ENCODE measurements around the gene ROCK2.
"Not testable (repeated sequence)": the region's sequence is repeated elsewhere in the genome, so short reads cannot be mapped to it uniquely, and the experiment has no call there.

Gene ROCK2

DNA sequence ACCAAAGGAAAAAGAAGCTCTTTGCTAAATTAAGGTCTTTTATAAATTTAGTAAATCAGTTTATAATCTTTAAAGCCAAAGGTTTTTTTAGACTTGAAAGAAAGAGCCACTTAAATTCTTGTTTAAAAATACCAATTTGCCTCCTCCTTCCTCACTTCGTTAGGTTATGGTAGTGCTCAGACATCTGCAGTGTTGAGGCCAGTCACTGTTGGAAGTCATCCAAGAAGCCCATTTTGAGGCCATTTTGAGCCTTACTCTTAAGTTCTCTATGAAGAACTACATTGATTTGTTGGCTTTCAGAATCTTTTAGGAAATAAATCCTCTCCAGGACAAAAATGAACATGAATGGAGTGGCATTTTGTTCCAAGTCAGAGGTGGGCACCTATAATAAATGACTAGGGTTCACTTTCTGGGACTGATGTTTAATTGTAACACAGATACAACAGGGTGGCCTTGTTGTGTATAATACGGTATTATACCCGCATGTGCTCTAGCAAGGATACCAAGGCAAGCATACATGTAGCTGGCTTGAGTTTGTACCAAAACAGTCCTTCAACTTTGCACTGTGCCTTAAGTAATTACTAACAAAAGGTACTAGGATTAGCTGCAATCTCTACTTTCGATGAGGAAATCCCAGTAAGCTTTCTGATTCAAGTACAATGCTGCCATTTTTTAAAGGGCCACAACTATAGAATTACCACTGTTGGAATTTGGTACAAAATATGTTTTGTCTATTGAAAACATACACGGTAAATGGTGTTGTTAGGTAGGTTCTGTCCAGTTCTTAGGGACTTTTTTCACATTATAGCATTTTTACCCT is 166.4 kb downstream of the ROCK2 start:
- DNase-seq (ENCODE audit: low spot score): no peak

DNA sequence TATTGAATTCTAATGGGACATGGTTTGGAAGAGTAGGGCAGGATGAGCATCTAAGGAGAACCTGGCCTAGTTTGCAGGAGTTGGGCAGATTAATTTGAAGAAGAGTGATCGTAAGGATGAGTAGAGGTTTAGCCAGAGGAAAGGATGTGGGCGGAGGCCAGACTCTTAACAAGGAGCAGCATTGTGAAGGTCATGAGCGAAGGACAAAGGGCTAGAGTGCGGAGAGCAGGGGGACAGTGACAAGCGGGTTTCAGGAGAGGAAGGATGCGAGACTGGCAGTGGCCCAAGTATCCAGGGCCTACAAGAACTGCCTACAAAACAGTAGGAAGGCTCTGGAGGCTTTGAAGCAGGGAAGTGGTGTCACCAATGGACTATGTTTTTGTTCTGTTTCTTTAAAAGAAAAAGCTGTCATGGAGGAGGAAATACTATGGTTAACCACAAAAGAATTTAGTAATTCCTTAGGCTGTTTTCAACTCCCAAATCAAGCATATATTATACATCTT is 169.1 kb downstream of the ROCK2 start:
- no peak for DNase-seq (ENCODE audit: low spot score)

DNA sequence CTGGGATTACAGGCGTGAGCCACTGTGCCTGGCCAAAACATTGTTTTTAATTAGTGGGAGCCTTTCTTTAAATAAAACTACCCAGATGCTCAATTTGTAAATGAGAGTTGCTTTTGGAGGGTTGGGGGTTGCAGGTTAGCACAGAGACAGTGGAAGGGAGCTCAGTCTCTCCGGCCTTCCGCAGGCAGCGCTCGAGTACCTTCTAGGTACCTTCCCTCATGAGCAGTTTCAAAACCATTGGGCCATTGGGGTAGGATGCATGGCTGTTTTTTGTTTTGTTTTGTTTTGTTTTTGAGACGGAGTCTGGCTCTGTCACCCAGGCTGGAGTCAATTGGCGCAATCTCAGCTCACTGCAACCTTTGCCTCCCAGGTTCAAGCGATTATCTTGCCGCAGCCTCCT is 170.2 kb downstream of the ROCK2 start:
- no peak for DNase-seq (ENCODE audit: low spot score)

DNA sequence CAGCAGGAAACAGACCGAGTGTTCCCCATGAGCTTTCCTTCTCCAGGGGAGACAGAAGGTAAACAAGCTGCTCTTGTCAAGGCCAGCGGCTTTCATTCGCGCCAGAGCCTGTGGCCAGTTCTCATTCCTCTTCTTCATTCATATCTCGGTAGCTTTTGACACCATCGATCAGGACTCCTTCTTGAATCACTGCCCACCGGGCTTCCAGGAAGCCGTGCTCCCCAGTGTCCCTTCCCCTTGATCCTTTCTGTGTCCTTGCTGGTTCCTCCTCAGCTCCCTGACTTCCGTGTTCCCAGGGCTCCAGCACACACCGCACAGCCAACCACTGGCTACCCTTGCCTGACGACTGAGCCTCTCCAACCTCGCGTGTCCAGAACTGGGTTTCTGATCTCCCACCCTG is 175.1 kb downstream of the ROCK2 start:
- no peak for DNase-seq (ENCODE audit: low spot score)

DNA sequence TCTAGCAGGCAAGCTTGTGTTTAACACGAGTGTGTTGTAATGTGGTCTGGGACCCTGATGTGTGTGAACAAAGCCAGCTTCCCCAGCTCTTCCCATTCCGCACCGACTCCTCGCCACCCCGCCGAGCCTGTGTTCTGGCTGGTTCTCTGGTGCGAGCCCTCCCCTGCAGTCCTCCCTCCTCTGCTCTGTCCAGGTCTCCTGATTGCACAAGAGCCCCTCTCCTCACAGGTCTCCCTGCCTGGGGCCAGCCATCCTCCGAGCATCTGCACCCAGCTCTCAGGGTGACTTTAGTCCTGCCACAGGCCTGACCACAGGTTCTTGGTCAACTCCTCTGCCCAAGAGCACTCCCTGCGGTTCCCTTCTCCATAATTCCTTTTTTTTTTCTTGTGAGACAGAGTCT is 175.9 kb downstream of the ROCK2 start:
- DNase-seq (ENCODE audit: low spot score): no peak

DNA sequence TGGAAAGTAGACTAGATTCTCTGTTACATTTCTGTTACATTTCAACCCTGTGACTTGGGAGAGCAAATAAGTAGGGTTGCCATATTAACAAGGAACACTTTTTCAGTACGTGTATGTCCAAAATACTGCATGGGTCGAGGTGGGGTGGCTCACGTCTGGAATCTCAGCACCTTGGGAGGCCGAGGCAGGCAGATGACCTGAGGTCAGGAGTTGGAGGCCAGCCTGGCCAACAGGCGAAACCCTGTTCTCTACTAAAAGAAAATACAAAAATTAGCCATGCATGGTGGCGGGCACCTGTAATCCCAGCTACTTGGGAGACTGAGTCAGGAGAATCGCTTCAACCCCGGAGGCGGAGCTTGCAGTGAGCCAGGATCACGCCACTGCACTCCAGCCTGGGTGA is 178.0 kb downstream of the ROCK2 start:
- DNase-seq (ENCODE audit: low spot score): no peak

DNA sequence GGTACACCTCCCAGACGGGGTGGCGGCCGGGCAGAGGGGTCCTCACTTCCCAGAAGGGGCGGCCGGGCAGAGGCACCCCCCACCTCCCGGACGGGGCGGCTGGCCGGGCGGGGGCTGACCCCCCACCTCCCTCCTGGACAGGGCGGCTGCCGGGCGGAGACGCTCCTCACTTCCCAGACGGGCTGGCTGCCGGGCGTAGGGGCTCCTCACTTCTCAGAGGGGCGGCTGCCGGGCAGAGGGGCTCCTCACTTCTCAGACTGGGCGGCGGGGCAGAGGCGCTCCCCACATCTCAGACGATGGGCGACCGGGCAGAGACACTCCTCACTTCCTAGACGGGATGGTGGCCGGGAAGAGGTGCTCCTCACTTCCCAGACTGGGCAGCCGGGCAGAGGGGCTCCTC is 179.4 kb downstream of the ROCK2 start:
- not testable (repeated sequence) for DNase-seq (ENCODE audit: low spot score)

DNA sequence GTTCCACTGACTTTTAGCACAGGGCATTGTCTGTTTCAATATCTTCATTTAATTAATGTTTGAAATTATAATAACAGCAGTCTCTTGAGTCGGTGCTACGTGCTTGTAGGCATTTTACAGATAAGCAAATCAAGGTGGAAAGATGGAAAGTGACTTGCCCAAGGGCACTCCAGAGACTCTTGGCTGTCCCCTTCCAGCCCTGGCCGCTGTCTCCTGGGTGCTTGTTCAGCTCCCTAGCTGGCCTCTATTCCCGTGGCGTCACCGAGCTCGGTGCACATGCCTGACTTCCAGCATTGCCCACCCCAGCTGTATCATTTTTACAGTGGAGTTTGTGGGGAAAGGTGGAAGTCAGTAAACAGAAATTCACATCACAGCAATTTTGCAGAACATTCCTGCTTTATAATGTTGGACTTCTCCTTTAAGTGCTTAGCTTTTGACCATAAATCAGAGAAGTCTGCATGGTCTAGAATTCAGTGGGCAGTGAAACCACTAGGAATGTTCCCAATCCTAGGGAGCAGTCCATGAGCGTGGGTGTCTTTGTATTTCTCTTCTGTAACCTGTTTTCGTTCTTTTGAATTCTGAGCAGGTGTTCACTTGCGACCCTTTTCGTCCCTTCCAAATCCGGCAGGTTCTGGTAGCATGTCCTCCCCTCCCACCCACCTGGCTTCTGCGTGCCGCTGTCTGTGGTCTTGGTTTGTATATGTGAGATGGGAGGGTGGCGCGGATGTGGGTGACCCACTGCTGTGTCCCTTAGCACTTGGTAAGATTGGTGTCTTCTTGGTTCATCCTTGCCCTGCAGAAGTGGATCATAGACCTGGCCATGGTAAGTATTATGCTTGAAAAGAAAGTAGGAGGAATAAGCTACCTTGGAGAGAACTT is 180.8 kb downstream of the ROCK2 start:
- no peak for DNase-seq (ENCODE audit: low spot score)

DNA sequence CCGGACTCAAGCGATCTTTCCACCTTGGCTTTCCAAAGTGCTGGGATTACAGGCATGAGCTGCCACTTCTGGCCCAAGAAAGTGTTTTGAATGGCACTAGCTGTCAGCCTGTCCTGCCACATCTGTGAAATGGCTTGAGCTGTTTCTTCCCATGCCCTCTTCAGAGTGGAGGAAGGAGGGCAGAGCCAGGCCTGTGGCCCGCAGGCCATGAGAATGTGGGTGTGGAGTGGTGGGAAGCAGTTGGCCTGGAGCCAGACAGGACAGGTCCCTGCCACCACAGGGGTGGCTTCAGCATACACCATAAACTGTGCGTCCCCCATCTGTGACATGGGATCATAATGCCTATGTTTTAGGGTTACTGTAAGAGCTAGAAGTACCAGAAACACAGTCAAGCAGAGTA is 182.7 kb downstream of the ROCK2 start:
- DNase-seq (ENCODE audit: low spot score): no peak

DNA sequence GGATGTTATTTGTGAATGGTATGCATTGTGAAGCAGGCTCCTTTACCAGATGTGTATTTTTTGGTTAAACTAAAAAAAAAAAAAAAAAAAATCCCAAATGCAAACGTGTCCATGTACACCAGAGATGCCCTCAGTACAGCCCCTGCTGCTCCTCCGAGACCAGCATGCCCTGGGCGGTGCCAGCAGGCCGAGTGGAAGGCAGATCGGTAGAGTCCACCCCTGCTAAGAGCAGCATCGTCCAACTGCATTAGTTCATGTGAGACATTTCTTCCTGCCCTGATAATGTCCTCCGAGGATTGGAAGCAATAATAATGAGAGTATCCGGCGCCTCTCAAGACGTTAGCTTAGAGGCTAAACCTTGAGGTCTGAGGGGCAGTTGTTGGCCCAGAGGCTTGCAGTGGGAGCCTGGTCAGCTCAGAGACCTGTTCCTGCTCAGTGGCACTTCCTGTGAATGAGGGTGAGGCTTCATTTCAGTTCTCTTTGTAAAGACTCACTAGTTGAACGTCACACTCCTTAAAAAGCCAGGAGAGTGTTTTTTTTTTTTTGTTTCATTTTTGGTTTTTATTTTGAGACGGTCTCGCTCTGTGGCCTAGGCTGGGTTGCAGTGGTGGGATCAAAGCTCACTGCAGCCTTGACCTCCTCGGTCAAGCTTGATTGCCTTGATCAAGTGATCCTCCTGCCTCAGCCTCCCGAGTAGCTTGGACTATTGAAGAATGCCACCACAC is 183.5 kb downstream of the ROCK2 start:
- DNase-seq (ENCODE audit: low spot score): peak; percentile 6

DNA sequence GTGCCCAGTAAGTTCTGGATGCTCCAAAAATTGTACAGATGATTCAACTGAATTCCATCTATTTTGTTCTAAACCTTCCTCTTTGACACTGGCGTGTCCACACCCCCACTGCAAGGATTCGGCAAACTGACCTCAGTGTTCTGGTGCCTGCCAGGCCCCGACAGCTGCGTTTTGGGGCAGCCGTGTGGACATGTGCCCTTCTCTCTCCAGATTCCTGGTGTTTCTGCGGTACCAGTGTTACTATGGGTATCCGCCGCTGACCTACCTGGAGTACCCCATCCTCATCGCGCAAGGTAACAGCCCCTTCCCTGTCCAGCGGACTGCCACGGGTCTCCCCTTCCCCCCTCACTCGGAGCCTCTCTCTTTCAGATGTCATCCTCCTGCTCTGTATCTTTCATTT is 184.2 kb downstream of the ROCK2 start:
- DNase-seq (ENCODE audit: low spot score): no peak

DNA sequence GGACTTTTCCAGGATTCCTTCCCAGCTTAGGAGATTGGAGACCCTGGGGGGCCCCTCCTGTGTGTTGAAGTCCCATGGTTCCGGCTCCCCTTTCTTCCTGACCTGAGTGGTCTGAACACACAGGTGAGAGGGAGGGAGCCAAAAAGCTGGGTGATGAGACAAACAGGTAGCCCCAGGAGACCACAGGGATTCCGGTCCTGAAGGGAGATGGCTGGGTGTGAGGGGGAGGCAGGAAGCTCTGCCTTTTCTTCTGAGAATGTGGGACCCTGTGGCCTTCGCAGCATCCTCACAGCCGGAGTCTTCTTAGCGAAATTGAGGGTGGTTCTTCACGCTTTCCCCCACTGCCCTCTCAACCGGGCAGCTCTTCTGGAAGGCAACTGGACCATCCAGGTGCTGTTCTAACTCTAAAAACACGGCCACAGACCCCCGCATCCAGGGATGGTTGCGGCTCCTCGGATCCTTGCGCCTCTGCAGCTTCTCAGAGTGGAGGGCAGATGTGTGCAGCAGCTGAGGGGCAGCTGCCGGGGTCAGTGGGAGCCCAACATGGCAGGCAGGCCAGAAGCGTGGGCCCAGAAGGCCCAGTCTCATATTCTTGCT is 184.8 kb downstream of the ROCK2 start:
- no peak for DNase-seq (ENCODE audit: low spot score)

DNA sequence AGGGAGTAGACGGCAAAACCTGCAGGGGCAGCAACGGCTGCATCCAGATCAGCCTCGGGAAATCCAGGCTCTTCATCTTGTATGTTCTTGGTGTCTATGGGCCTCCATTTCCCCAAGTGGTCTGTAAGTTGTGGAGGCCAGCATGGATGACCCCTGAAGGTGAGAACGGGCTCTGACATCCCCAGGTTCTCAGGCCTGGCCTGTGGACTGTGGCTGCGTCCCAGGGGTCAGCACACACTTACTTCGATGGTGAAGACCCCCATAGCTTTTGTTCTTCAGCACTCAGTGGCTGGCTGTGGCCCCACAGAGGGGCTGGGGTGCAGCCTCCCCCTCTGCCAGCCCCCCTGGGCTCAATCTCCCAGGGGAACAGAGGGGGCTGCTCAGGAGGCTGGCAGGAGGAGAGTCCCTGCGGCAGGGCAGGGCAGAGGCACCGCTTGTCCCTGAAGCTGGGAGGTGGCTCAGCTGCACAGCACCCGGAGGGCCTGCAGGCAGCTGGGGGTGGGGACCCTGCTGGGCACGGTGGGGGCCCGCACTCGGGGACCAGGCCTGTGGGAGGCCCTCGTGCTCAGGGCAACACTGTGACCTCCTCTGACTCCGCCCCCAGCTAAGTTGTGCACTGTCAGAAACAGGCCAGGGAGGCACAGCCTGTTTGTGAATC is 185.4 kb downstream of the ROCK2 start:
- DNase-seq (ENCODE audit: low spot score): no peak

DNA sequence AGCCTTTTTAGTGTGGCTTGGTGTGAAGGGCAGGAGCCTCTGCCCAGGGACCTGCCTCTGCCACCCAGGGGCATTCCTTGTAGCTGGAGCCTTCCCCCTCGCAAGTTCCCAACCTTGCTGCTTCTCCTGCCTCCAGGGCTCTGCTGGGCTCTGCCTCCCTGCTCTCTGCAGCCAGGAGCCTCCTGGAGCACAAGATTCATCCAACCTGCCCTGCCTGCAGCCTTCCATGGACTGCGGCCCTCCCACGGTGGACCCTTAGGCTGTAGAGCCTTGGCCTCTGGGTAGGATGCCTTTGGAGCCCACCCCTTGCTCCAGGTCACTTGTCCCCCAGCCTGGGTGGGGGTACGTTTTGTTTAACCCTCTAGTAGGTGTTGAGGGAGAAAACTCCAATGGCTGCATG is 186.7 kb downstream of the ROCK2 start:
- DNase-seq (ENCODE audit: low spot score): no peak

DNA sequence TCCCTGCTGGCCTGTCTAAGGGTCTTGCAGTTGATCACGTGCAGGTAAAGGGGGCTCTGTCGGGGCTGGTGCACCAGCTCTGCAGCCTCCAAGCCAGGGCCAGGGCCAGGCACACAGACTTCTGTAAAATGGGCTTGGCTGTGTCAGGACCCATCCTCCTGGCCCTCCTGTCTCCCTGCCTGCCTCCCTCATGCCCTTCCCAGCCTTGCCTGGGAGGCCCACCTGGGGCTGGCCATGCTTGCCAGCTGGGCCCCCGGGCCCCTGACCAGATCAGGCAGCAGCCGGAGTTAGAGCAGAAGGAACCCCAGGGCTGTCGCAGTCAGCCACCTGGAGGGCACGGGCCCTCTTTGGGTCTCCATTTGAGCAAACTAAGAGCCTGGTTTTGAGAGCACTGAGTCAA is 187.1 kb downstream of the ROCK2 start:
- no peak for DNase-seq (ENCODE audit: low spot score)

DNA sequence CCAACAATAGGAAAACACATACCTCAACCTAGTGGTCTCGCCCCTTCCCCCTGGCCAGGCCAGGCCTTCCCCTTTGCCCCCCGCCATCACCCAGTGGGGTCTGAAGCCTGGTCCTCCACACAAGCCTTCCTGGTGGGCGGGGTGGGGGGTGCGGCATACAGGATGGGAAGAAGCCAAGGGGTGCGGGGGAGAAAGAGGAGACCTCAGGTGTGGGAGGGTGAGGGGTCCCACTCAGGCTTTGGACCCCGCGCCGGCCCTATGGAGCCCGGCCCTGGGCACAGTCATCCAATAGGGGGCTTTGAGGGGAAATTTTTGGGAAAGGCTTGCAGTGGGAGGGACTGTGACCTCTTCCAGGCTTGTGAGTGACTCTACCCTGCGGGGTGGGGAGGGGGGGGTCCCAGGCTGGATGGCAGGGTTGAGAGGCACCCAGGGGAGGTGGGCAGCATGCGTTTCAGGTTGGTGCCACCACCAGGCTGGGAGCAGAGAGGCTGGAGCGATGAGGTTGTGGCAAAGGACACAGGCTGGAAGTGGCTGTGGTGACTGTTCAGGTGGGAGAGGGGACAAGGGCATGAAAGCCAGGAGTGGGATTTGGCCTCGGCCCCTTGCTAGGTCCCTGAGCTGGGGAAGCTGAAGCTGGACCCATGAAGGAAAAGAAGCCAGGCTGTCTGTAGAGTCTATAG is 187.9 kb downstream of the ROCK2 start:
- no peak for DNase-seq (ENCODE audit: low spot score)

DNA sequence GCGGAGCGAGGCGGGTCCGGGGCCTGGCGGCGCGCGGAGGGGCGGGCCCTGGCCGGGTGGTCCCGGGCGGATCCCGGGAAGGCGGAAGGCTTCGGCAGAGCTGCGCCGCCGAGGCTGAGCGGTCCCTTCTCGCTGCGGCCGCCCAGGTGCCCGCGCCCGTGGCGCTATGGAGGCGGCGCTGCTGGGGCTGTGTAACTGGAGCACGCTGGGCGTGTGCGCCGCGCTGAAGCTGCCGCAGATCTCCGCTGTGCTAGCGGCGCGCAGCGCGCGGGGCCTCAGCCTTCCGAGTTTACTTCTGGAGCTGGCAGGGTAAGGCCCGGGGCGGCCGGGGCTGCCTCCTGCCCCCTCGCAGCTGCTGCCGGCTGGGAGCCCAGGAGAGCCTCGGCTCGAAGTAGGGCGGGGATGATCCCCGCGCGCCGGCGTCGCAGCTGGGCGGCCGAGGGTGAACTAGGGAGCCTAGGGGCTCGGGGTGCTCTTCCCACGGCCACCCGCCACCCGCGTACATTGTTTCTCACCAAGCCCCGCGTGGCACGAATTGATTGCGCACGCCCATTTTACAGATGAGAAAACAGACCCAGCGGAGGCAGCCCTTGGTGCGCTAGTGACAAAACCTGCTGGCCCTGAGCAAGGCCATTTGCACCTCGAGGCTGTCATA is 188.9 kb downstream of the ROCK2 start, which contains the start of gene SLC66A3:
Gene SLC66A3, plus strand, starts transcription at position 87 of the 655 bp plus-strand sequence. Its CDS starts 80 bp downstream, at position 167.
- DNase-seq (ENCODE audit: low spot score): peak; percentile 86

DNA sequence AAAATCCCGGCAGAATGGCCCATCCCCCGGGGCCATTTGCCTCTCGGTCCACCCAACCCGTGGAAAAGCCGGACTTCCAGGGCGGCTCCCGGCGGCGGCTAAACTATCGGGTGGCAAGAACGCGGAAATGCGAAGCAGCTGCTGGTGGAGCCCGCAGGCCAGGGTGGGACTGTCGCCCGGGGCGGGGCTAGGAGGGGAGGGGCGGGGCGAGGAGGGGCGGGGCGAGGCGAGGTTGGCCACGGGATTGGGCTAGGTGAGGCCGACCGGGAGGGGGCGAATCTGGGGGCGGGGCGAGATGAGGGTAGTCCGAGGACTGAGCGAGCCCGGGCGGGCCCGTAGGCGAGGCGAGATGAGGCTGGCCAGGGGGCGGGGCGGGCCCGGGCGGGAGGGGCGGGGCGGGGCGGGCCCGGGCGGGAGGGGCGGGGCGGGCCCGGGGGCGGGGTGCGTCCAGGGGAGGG is 189.5 kb downstream of the ROCK2 start:
- DNase-seq (ENCODE audit: low spot score): peak; percentile 97

DNA sequence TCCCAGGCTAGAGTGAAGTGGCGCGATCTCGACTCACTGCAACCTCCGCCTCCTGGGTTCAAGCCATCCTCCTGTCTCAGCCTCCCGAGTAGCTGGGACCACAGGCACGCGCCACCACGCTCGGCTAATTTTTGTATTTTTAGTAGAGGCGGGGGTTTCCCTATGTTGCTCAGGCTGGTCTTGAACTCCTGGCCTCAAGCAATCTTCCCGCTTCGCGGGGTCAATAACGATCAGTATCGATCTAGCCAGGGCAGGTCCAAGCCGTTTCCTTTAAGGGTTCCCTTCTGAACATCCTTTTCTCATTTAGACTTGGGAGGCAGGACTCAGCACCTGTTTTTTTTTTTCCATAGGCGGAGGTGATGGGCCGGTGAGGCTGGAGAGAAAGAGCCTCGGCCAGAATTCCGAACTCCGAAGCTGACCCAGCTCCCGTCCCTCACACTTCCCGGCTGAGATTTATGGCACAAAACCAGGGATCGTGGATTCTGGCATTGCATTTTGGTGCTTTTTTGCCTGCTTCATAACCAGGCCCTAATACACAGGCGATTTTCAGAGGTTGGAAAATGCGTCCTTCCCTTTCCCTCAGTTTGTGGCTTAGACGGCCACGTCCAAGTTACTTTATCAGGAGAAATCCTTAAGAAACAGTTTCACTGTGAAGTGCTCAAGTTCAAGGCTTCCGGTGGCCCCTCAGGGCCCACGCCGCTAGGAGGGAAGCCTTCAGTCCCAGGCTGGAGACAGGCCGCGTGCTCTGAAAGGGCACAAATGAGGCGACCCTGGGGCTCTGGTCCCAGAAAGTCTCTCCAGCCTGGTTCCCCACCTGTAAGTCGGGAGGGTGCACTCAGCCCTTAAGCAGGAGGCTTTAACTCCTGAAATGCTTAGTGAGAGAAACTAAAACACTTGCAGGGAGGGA is 190.2 kb downstream of the ROCK2 start:
- no peak for DNase-seq (ENCODE audit: low spot score)

Measured in CD4-positive, alpha-beta T cell treated with Interleukin-2 at 100 ng/mL for 4 hours (primary cell).